Heart right ventricle (tissue), 16 donors: ENCODE data around the gene PPP4R1. TPM values are rescaled to one million over a fixed set of nuclear protein-coding genes. Genes with fewer than 3 reads are reported as not detected.
"Not testable (repeated sequence)": the region's sequence is repeated elsewhere in the genome, so short reads cannot be mapped to it uniquely, and the experiment has no call there.

Source experiments
- ATAC-seq, 8 donors: fragments of 200-7000 bp; cut with Tn5 transposase; one replicate each; pipeline ENCODE4 v1.9.1; 2020; ENCODE audit warnings: mild to moderate bottlenecking in 8 of 8, moderate library complexity in 8 of 8, moderate number of reproducible peaks in 1 of 8
- DNase-seq, 2 donors: peaks; one replicate each; pipeline ENCODE4 v3.0.0-alpha.2; 2020
- H3K27ac ChIP-seq, 10 donors: fragments of 200-600 bp; sonication (generic) in 2 of 10; one replicate each; pipeline versions ENCODE4 v1.5.0 to v1.8.0; 2020 to 2022; ENCODE audit warnings: mild to moderate bottlenecking in 3 of 10
- H3K27me3 ChIP-seq, 7 donors: fragments of 200-600 bp; one replicate each; pipeline ENCODE4 v1.8.0; 2021 to 2022; ENCODE audit warnings: mild to moderate bottlenecking in 2 of 7
- H3K36me3 ChIP-seq, 9 donors: fragments of 200-600 bp; sonication (generic) in 1 of 9; one replicate each; pipeline versions ENCODE4 v1.5.0 to v1.8.0; 2020 to 2022; ENCODE audit warnings: mild to moderate bottlenecking in 2 of 9
- H3K4me1 ChIP-seq, 9 donors: fragments of 200-600 bp; sonication (generic) in 1 of 9; one replicate each; pipeline versions ENCODE4 v1.5.0 to v1.8.0; 2020 to 2022; ENCODE audit warnings: mild to moderate bottlenecking in 4 of 9
- H3K4me3 ChIP-seq, 10 donors: fragments of 200-600 bp; sonication (generic) in 2 of 10; one replicate each; pipeline versions ENCODE4 v1.5.0 to v1.8.0; 2020 to 2022; ENCODE audit warnings: mild to moderate bottlenecking in 7 of 10, moderate library complexity in 2 of 10
- H3K9me3 ChIP-seq, 11 donors: fragments of 200-600 bp in 10 of 11; sonication (generic) in 2 of 11; one replicate each; pipeline versions ENCODE4 v1.5.0 to v1.8.0; 2013 to 2022; ENCODE audit warnings: mild to moderate bottlenecking in 2 of 11, control low read depth in 1 of 11, moderate library complexity in 1 of 11
- CTCF ChIP-seq, 9 donors: fragments of 200-600 bp; sonication (generic) in 2 of 9; IDR thresholded peaks; one replicate each; pipeline versions ENCODE4 v1.5.0 to v1.8.0; 2021 to 2022; ENCODE audit warnings: antibody characterized with exemption in 9 of 9, mild to moderate bottlenecking in 5 of 9, moderate library complexity in 1 of 9
- WGBS, 2 donors: extraction: QIAGEN DNeasy Blood & Tissue Kit; methylation state at CpG; one replicate each; pipeline ENCODE4 v1.1.7; 2013; ENCODE audit warnings: inconsistent platforms in 1 of 2; 5-methylcytosine and 5-hydroxymethylcytosine counted together
- intact Hi-C, 10 donors: fragments of 100-400 bp; cut with DNase I; formaldehyde crosslinking; loops; one replicate each; pipeline versions ENCODE4 v1.11.1 to v1.14.2; 2022
- polyA plus RNA-seq, 2 donors: library from polyadenylated mRNA; stranded (reverse); fragments of 200-250 nt; gene quantifications; one replicate each; pipeline ENCODE4 v1.2.3, GENCODE V29; 2013
- total RNA-seq, 10 donors: library from RNA; stranded (reverse); fragmentation: NEBNext Ultra II Directional in 3 of 10; extraction: Animal tissue kit (Norgen Biotek cat#: 25700) in 3 of 10; gene quantifications; one replicate each; pipeline versions ENCODE4 v1.2.1 to v1.2.4, GENCODE V29; 2021 to 2023
- donor health status: Arrhythmogenic right ventricular cardiomyopathy.
- donor health status: ischemic (EF 13 %, LVEDD 7.1; RV severe dilation, severe dysfunction).
- donor health status: healthy with polysubstance abuse.
- donor health status: DM: no; HTN: yes; CAD: no.
- donor health status: DM: no; HTN: no; CAD: no.
- donor health status: ischemic (EF 25% LVEDD 6.9; RV normal size, moderate dysfunction).
- donor health status: ischemic (EF 25% LVEDD 5.7; RV mildly dilated, moderate dysfunction).
- donor health status: healthy.
- donor health status: DM: yes; HTN: yes; CAD: no.
- donor health status: Ischemic cardiomyopathy.
- donor health status: ischemic (EF 35%, LVEDD 5.7; RV mildly dilated, moderate dysfunction).
- donor health status: nonischemic (EF 11% LVEDD 7.7; RV severe dilation, severe dysfunction).
- donor health status: DM: yes; HTN: yes; CAD: no.
- donor health status: PGD.
- donor health status: ischemic (EF 29% LVEDD 5.4; RV normal size, mild dysfunction).
- donor health status: nonischemic (EF 23%, LVEDD 6.1; RV moderate dilation, normal function).

The PPP4R1 gene
- total and polyA plus RNA-seq, 12 donors: 24.7 to 87.4 (median 60.4) TPM

- peaks cover 3 to 62% (median 46%) of the 10 kb centered on the region in 9 donors for H3K4me1 ChIP-seq
- intact Hi-C loops: no loop called here
- no peak for DNase-seq
- H3K27ac ChIP-seq: no peak overlapping the region
- TF ChIP-seq CTCF (IDR thresholded peaks at IDR 0.05): no peak
- H3K4me3 ChIP-seq: no peak overlapping the region
- WGBS, 2 donors: 28 to 52% methylated on average over 1 of the region's 1 CpG
- H3K9me3 ChIP-seq: no peaks in the 10 kb centered on the region
- no peaks in the 10 kb centered on the region for H3K27me3 ChIP-seq
- ATAC-seq: no peak
- H3K36me3 ChIP-seq: peaks cover 0 to 33% (median 4%) of the 10 kb centered on the region in 9 donors
Measured at GRCh38 chr18:9608728-9609127, 5.6 kb downstream of the PPP4R1 start.

DNA sequence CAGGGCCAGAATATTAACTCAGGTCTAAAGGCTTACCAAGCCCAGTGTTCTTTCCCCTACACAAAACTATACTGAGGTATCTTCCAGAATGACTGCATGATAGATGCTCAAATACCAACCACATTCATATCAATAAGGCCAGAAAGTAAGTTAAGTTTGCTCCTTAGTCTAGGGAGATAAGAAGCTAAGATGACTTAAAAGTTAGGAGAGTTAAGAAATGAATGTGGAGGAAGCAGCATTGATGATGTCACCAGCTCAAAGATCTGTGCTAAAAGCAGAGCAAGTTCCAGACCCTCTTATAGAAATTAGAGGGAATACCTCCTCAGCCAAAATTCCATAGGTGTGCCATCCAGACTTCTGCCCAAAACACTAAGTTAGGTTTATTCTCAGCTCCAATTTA lies 6.1 kb downstream of the PPP4R1 start:
- Histone ChIP-seq H3K36me3 (peaks cover 0 to 33% (median 4%) of the 10 kb centered on the region in 9 donors), H3K4me1 (peaks cover 3 to 61% (median 45%) of the 10 kb centered on the region in 9 donors), H3K4me3 (no peak overlapping the region), H3K27me3 (no peaks in the 10 kb centered on the region), H3K27ac (no peak overlapping the region), H3K9me3 (no peaks in the 10 kb centered on the region)
- DNase-seq: no peak
- ATAC-seq: no peak
- intact Hi-C loops: no loop called here
- TF ChIP-seq CTCF (IDR thresholded peaks at IDR 0.05): no peak

DNA sequence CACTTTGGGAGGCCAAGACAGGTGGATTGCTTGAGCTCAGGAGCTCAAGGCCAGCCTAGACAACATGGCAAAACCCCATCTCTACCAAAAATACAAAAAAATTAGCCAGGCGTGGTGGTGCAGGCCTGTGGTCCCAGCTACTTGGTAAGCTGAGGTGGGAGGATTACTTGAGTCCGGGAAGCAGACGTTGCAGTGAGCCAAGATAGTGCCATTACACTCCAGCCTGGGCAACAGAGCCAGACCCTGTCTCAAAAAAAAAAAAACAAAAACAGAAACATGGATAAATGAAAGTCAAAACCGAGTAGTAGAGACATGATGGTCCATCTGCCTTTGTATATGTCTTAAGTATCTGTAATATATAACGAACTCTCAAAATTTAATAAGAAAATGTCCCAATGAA lies 7.2 kb downstream of the PPP4R1 start:
- Histone ChIP-seq H3K36me3 (peaks cover 0 to 33% (median 4%) of the 10 kb centered on the region in 9 donors), H3K4me1 (peaks cover 3 to 50% (median 33%) of the 10 kb centered on the region in 9 donors)
- H3K27ac ChIP-seq, H3K4me3 ChIP-seq, DNase-seq, H3K27me3 ChIP-seq, intact Hi-C loops, H3K9me3 ChIP-seq, ATAC-seq: not testable (repeated sequence)
- whole genome bisulfite sequencing, 2 donors: 84 to 88% methylated on average over 5 of the region's 5 CpGs

GRCh38 chr18:9606039-9606438 lies 8.3 kb downstream of the PPP4R1 start:
- Histone ChIP-seq H3K27me3 (no peaks in the 10 kb centered on the region), H3K36me3 (peaks cover 0 to 24% (median 1%) of the 10 kb centered on the region in 9 donors), H3K4me3 (no peak overlapping the region), H3K4me1 (peaks cover 3 to 43% (median 28%) of the 10 kb centered on the region in 9 donors), H3K27ac (no peak overlapping the region), H3K9me3 (peaks cover 0 to 9% (median under 1%) of the 10 kb centered on the region in 11 donors)
- no peak for ATAC-seq
- DNase-seq: no peak
- TF ChIP-seq CTCF (IDR thresholded peaks at IDR 0.05): no peak
- 95 to 96% methylated on average over 3 of the region's 3 CpGs for WGBS, 2 donors
- intact Hi-C loops: no loop called here

GRCh38 chr18:9604348-9604747 lies 10.0 kb downstream of the PPP4R1 start:
- H3K36me3 ChIP-seq: peaks cover 0 to 19% (median 0%) of the 10 kb centered on the region in 9 donors
- intact Hi-C loops: no loop called here
- H3K27me3 ChIP-seq: no peaks in the 10 kb centered on the region
- ATAC-seq (no peak), DNase-seq (no peak)
- 82 to 86% methylated on average over 2 of the region's 2 CpGs for WGBS, 2 donors
- peaks cover 0 to 26% (median 14%) of the 10 kb centered on the region in 9 donors for H3K4me1 ChIP-seq
- no peak for TF ChIP-seq CTCF (IDR thresholded peaks at IDR 0.05)
- no peak overlapping the region for H3K4me3 ChIP-seq
- H3K27ac ChIP-seq: no peak overlapping the region
- H3K9me3 ChIP-seq: peaks cover 0 to 26% (median 16%) of the 10 kb centered on the region in 11 donors
